Measurements from ENCODE around the gene ICOS. TPM values are rescaled to one million over a fixed set of nuclear protein-coding genes. Genes with fewer than 3 reads are reported as not detected.

Gene ICOS
- total and polyA plus RNA-seq, 2 of the 4 experiments (the other 2 are of a cell fraction), result not detected

DNA sequence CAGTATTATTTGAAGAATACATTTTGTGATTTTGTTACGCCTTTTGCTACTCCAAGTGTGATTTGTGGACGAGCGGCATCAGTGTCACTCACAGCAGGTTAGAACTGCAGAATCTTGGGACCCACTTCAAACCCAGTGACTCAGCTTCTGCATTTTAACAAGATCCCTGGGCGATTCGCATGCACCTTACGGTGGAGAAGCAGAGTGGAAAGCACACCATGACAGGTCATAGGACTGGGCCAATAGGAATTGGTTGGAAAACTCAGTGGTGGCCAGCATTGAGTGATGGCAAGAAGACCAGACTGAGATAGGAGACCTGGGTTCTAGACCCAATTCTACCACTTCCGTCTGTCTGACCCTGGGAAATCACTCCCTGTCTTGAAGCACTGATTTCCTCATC, 42.7 kb upstream of the ICOS start:
- Histone ChIP-seq H3K36me3 (ENCODE audit: control insufficient read depth, insufficient read depth, low read length) (no peaks in the 10 kb centered on the region), H2BK5ac (ENCODE audit: low read depth, low read length, poor library complexity, severe bottlenecking) (no peak overlapping the region), H2BK20ac (ENCODE audit: low read depth, low read length) (no peak overlapping the region), H3K18ac (ENCODE audit: low read depth, low read length) (no peak overlapping the region), H4K91ac (ENCODE audit: insufficient read depth, low read depth, low read length) (no peak overlapping the region), H4K20me1 (ENCODE audit: insufficient read depth, low read length) (no peaks in the 10 kb centered on the region), H2AK9ac (replicated peaks; ENCODE audit: low read depth, low read length, poor library complexity) (no peak overlapping the region), H2AFZ (replicated peaks; ENCODE audit: low read length, poor library complexity) (no peak overlapping the region), H4K8ac (ENCODE audit: low read depth in 2 of 2, low read length in 2 of 2) (no peak overlapping the region), H3K4me2 (ENCODE audit: low read depth, low read length) (no peak overlapping the region), H3K9ac (ENCODE audit: low read depth, low read length) (no peak overlapping the region), H3K9me1 (ENCODE audit: insufficient read depth, low read length) (no peaks in the 10 kb centered on the region), H2BK15ac (ENCODE audit: low read depth, low read length) (no peak overlapping the region), H4K5ac (ENCODE audit: low read depth, low read length) (no peak overlapping the region), H3K23ac (ENCODE audit: low read depth, low read length) (no peak overlapping the region), H3K79me1 (ENCODE audit: low read depth in 1 of 2, low read length in 2 of 2) (no peaks in the 10 kb centered on the region), H3K4ac (ENCODE audit: low read depth, low read length) (no peak overlapping the region), H3K9me3 (ENCODE audit: control insufficient read depth, insufficient read depth, low read length) (no peaks in the 10 kb centered on the region), H2AK5ac (ENCODE audit: low read depth, low read length) (no peak overlapping the region), H3K4me3 (ENCODE audit: insufficient read depth, low read depth, low read length) (no peak overlapping the region), H2BK120ac (ENCODE audit: low read depth, low read length) (no peak overlapping the region), H3K56ac (ENCODE audit: extremely low read depth, insufficient read depth, low read length) (no peak overlapping the region), H3K14ac (replicated peaks; ENCODE audit: low read depth, low read length) (no peak overlapping the region), H3K4me1 (ENCODE audit: control insufficient read depth, insufficient read depth, low read length) (no peaks in the 10 kb centered on the region), H3K27ac (ENCODE audit: insufficient read depth, low read length) (no peak overlapping the region), H3K27me3 (ENCODE audit: control insufficient read depth, insufficient read depth, low read length) (peaks cover 12% of the 10 kb centered on the region)
- no TSS peak for BruUV-seq (replicated peaks)
- TF ChIP-seq CHD1 (IDR thresholded peaks at IDR 0.05; ENCODE audit: low read depth, low read length) (no peak), NFE2L2 (IDR thresholded peaks at IDR 0.05; ENCODE audit: low read depth, low read length) (no peak), MAFK (IDR thresholded peaks at IDR 0.05; ENCODE audit: low read depth, low read length) (no peak), MAZ (IDR thresholded peaks at IDR 0.05; ENCODE audit: borderline replicate concordance, low read depth, low read length) (no peak), POLR2A (IDR thresholded peaks at IDR 0.05; ENCODE audit: low read depth, low read length) (no peak), CTCF (conservative IDR thresholded peaks at IDR 0.05; ENCODE audit: low read depth, low read length) (no peak), RCOR1 (IDR thresholded peaks at IDR 0.05; ENCODE audit: insufficient replicate concordance, low read length) (no peak), RFX5 (IDR thresholded peaks at IDR 0.05; ENCODE audit: low read depth, low read length) (no peak), USF2 (IDR thresholded peaks at IDR 0.05; ENCODE audit: low read depth, low read length) (no peak), SMC3 (IDR thresholded peaks at IDR 0.05; ENCODE audit: low read depth, low read length) (no peak), CEBPB (IDR thresholded peaks at IDR 0.05; ENCODE audit: low read depth, low read length) (no peak), MXI1 (IDR thresholded peaks at IDR 0.05; ENCODE audit: borderline replicate concordance, low read depth, low read length) (no peak), FOS (IDR thresholded peaks at IDR 0.05; ENCODE audit: low read depth, low read length) (no peak)
- dilution Hi-C loops (cut with HindIII; ENCODE audit: low sequenced_read_pairs, unreplicated experiment), result no loop called here
- intact Hi-C loops (cut with micrococcal nuclease), result no loop called here
- no CpG with 5 or more reads among the region's 7 CpGs for WGBS, 2 experiments (ENCODE audit: extremely low coverage in 2 of 2, insufficient read length in 1 of 2)
- ChIA-PET CTCF (interaction anchor here (1.0 kb wide), 1 partner anchor 17 kb away, joined by 5 read pairs; no protein-coding TSS in a partner anchor), POLR2A (ENCODE audit: unreplicated experiment) (no interaction called here)
- in situ Hi-C loops (cut with MboI; ENCODE audit: low sequenced_read_pairs), result no loop called here
- DNase-seq, result no peak
- ATAC-seq (ENCODE audit: low read depth), result no peak

Data from IMR-90 (cell line).